Fibroblast of lung (primary cell): Measurements from ENCODE around the gene NXN. TPM values are rescaled to one million over a fixed set of nuclear protein-coding genes. Genes with fewer than 3 reads are reported as not detected.

Experiments
- DNase-seq, 2 donors: peaks; one replicate each; pipeline versions ENCODE4 v3.0.0 to v3.0.0-alpha.2; 2010; ENCODE audit warnings: low read depth in 2 of 2
- H2AFZ ChIP-seq: 2 replicates; pipeline ENCODE4 v1.5.1; 2012; ENCODE audit warnings: low read length, control low read depth, inconsistent platforms
- H3K27ac ChIP-seq: 2 replicates; pipeline ENCODE4 v1.5.1; 2011; ENCODE audit warnings: low read length, control low read depth; ENCODE audit not compliant: insufficient read depth
- H3K27me3 ChIP-seq: 2 replicates; pipeline ENCODE4 v1.5.1; 2011; ENCODE audit warnings: mild to moderate bottlenecking, low read length; ENCODE audit not compliant: control insufficient read depth, insufficient read depth
- H3K36me3 ChIP-seq: 2 replicates; pipeline ENCODE4 v1.5.1; 2011; ENCODE audit warnings: low read length; ENCODE audit not compliant: control insufficient read depth, insufficient read depth
- H3K4me1 ChIP-seq: 2 replicates; pipeline ENCODE4 v1.5.1; 2011; ENCODE audit warnings: low read length; ENCODE audit not compliant: control insufficient read depth, insufficient read depth; ENCODE audit errors: extremely low read depth
- H3K4me2 ChIP-seq: 2 replicates; pipeline ENCODE4 v1.5.1; 2011; ENCODE audit warnings: low read length, control low read depth; ENCODE audit not compliant: insufficient read depth; ENCODE audit errors: extremely low read depth
- H3K4me3 ChIP-seq, 4 experiments: fragments of 200-600 bp in 1 of 4; sonication (generic) in 1 of 4; replicated peaks in 1 of 4; 2 replicates each; pipeline ENCODE4 v1.5.1; 2011 to 2016; ENCODE audit warnings: low read length in 4 of 4, low read depth in 3 of 4, mild to moderate bottlenecking in 3 of 4, control low read depth in 2 of 4, inconsistent platforms in 1 of 4, mixed read lengths in 1 of 4; ENCODE audit not compliant: insufficient read depth in 1 of 4; ENCODE audit errors: control extremely low read depth in 1 of 4
- H3K79me2 ChIP-seq: 2 replicates; pipeline ENCODE4 v1.5.1; 2012; ENCODE audit warnings: mild to moderate bottlenecking, low read length, inconsistent platforms; ENCODE audit not compliant: control insufficient read depth, insufficient read depth
- H3K9ac ChIP-seq: 2 replicates; pipeline ENCODE4 v1.5.1; 2011; ENCODE audit warnings: mild to moderate bottlenecking, low read length, control low read depth; ENCODE audit not compliant: insufficient read depth
- H3K9me3 ChIP-seq: 2 replicates; pipeline ENCODE4 v1.5.1; 2012; ENCODE audit warnings: low read depth, low read length; ENCODE audit not compliant: control insufficient read depth, insufficient read depth
- H4K20me1 ChIP-seq: 2 replicates; pipeline ENCODE4 v1.5.1; 2011; ENCODE audit warnings: low read length; ENCODE audit not compliant: control insufficient read depth, insufficient read depth; ENCODE audit errors: extremely low read depth
- EZH2 ChIP-seq: IDR thresholded peaks from 2 replicates; pipeline ENCODE4 v1.5.1; 2012; ENCODE audit warnings: low read length, control low read depth, mild to moderate bottlenecking; ENCODE audit errors: missing control alignments
- polyA plus RNA-seq, 2 donors: library from polyadenylated mRNA; depleted of rRNA in 1 of 2; stranded (reverse) in 1 of 2; unstranded in 1 of 2; fragments of >200 nt; gene quantifications; 2 replicates each; pipeline ENCODE4 v1.2.1, GENCODE V29; 2011 to 2012; ENCODE audit warnings: missing spikeins in 1 of 2
- total RNA-seq: library from RNA; depleted of rRNA; stranded (reverse); fragments of >200 nt; gene quantifications from 2 replicates; pipeline ENCODE4 v1.2.1, GENCODE V29; 2014
- TF ChIP-seq, protein P1 (sequence below), 2 donors: IDR thresholded peaks in 1 of 2; conservative IDR thresholded peaks in 1 of 2; 1 replicate in 1 of 2; 2 replicates in 1 of 2; pipeline ENCODE4 v1.5.1; 2011 to 2012; ENCODE audit warnings: low read length in 2 of 2, control low read depth in 1 of 2, inconsistent platforms in 1 of 2, low read depth in 1 of 2, mild to moderate bottlenecking in 1 of 2

NXN gene
- total and polyA plus RNA-seq, 2 donors (not counting 1 experiment from before 2014, with no cell fraction given), result 38.5 to 53.8 TPM

DNA sequence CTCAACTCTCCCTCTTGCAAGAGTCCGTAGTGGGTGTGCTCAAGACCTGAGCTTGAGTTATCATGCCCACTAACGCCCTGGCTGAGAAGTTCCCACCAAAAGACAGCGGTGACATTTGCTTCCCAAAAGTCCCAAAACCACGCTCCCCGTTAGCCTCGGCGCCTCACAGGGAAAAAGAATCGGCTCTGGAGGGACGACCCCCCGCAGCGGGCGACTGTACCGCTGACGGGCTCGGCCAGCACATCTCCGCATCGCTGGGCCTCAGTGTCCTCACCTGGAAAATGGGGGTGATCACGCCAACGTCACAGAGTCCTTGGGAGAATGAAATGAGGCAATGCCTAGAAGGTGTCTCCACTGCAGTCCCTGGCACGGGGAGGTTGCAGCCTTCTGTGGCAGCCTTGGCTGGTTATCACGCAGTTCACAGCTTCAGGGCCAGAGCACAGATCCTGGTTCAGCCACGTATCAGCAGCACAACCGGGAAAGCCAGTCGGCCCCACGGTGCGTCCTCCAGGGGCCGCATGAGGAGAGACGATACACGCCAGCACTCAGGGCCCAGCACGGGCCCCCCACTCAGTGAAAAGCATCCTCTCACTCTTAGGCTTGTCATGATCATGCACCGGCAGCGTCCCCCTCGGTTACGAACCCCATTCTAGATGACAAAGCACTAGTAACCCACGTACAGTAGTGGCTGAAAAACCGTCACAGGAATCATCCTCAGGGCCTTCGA lies 32.9 kb downstream of the NXN start:
- Histone ChIP-seq H3K27ac (no peak overlapping the region), H3K4me2 (no peak overlapping the region), H3K36me3 (no peaks in the 10 kb centered on the region), H3K4me3 (no peak overlapping the region), H3K79me2 (peaks cover 3% of the 10 kb centered on the region), H4K20me1 (no peaks in the 10 kb centered on the region), H3K9ac (no peak overlapping the region), H3K27me3 (no peaks in the 10 kb centered on the region), H3K4me1 (peaks cover 11% of the 10 kb centered on the region), H3K9me3 (no peaks in the 10 kb centered on the region), H2AFZ (no peak overlapping the region)
- TF ChIP-seq, protein P1, sequence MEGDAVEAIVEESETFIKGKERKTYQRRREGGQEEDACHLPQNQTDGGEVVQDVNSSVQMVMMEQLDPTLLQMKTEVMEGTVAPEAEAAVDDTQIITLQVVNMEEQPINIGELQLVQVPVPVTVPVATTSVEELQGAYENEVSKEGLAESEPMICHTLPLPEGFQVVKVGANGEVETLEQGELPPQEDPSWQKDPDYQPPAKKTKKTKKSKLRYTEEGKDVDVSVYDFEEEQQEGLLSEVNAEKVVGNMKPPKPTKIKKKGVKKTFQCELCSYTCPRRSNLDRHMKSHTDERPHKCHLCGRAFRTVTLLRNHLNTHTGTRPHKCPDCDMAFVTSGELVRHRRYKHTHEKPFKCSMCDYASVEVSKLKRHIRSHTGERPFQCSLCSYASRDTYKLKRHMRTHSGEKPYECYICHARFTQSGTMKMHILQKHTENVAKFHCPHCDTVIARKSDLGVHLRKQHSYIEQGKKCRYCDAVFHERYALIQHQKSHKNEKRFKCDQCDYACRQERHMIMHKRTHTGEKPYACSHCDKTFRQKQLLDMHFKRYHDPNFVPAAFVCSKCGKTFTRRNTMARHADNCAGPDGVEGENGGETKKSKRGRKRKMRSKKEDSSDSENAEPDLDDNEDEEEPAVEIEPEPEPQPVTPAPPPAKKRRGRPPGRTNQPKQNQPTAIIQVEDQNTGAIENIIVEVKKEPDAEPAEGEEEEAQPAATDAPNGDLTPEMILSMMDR (conservative IDR thresholded peaks at IDR 0.05 in 1 of 2, IDR thresholded peaks at IDR 0.05 in 1 of 2; ENCODE audit: low read depth in 1 of 2, low read length in 2 of 2), result no peak
- no peak for TF ChIP-seq EZH2
- no peak for DNase-seq

DNA sequence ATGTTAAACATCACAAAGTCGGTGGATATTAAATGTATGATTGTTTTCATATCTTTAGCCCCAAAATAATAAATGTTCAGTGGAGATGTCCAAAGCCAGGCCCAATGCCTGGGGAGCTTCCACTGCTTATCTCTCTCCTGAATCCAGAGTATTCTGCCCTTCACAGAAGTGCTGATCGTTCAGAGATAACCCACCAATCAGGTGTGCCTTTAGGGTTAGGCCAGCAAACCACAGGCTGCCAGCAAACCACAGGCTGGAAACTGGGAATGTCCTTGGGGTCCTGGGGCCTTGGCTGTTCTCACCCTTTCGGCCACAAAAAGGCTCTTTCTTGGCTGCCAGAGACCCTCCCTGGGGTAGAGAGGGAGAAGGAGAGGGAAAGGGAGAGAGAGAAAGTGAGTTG lies 33.9 kb downstream of the NXN start:
- H4K20me1 ChIP-seq, result no peaks in the 10 kb centered on the region
- no peaks in the 10 kb centered on the region for H3K36me3 ChIP-seq
- H3K4me3 ChIP-seq, result no peak overlapping the region
- H3K9me3 ChIP-seq, result no peaks in the 10 kb centered on the region
- no peak overlapping the region for H2AFZ ChIP-seq
- no peak for TF ChIP-seq EZH2
- TF ChIP-seq, protein P1 (conservative IDR thresholded peaks at IDR 0.05 in 1 of 2, IDR thresholded peaks at IDR 0.05 in 1 of 2; ENCODE audit: low read depth in 1 of 2, low read length in 2 of 2), result no peak
- no peak overlapping the region for H3K9ac ChIP-seq
- H3K27me3 ChIP-seq, result no peaks in the 10 kb centered on the region
- H3K4me1 ChIP-seq, result peaks cover 7% of the 10 kb centered on the region
- peaks cover 3% of the 10 kb centered on the region for H3K79me2 ChIP-seq
- DNase-seq, result no peak
- H3K4me2 ChIP-seq, result no peak overlapping the region
- H3K27ac ChIP-seq, result no peak overlapping the region

DNA sequence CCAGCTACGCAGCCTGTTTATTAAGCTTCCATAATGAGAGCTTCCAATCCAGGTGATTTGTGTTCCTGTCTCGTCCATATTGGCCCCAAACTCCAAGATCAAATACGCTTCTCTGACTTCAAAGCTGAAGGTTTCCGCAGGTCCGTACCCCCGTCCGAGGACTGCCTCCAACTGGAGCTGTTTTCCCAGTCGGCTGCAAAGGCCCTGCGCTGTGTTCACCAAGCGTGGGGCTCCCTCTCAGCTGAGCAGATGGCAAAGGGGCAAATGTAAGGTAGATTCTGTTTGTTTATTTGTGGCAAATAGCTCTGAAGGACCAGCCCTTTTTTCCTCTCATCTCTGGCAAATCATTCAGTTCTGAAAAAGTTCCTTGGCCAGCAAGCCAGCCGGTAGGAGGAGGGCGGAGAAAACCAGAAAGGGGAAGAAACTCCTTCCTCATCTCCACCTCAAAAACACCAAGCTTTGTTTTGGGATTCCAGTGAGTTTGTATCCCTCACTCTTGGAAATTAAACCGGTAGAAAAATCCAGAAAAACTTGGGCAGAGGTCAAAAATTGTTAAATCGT lies 35.2 kb downstream of the NXN start:
- Histone ChIP-seq H4K20me1 (no peaks in the 10 kb centered on the region), H3K9ac (no peak overlapping the region), H3K4me3 (no peak overlapping the region), H3K9me3 (no peaks in the 10 kb centered on the region), H3K79me2 (no peaks in the 10 kb centered on the region), H2AFZ (no peak overlapping the region), H3K27ac (no peak overlapping the region), H3K36me3 (no peaks in the 10 kb centered on the region), H3K4me2 (no peak overlapping the region), H3K4me1 (no peaks in the 10 kb centered on the region), H3K27me3 (no peaks in the 10 kb centered on the region)
- DNase-seq, result no peak
- TF ChIP-seq, protein P1 (conservative IDR thresholded peaks at IDR 0.05 in 1 of 2, IDR thresholded peaks at IDR 0.05 in 1 of 2; ENCODE audit: low read depth in 1 of 2, low read length in 2 of 2), result no peak
- no peak for TF ChIP-seq EZH2
